BLaER1 (cell line): ENCODE data around the gene POLR1D.
A peak's percentile ranks its signal among the peaks of the same experiment; 100 is the strongest.

ENCODE experiments used
- H3K27ac ChIP-seq: shearing (Covaris generic); formaldehyde crosslinking; 2 replicates; pipeline ENCODE4 v1.8.1; 2022
- H3K27me3 ChIP-seq: shearing (Covaris generic); formaldehyde crosslinking; 2 replicates; pipeline ENCODE4 v1.8.1; 2022
- H3K36me3 ChIP-seq: shearing (Covaris generic); formaldehyde crosslinking; 2 replicates; pipeline ENCODE4 v1.8.1; 2022
- H3K4me1 ChIP-seq: shearing (Covaris generic); formaldehyde crosslinking; 2 replicates; pipeline ENCODE4 v1.8.1; 2022
- H3K4me2 ChIP-seq: shearing (Covaris generic); formaldehyde crosslinking; 2 replicates; pipeline ENCODE4 v1.8.1; 2022
- H3K4me3 ChIP-seq: shearing (Covaris generic); formaldehyde crosslinking; 2 replicates; pipeline ENCODE4 v1.8.1; 2022
- H3K9ac ChIP-seq: shearing (Covaris generic); formaldehyde crosslinking; 2 replicates; pipeline ENCODE4 v1.8.1; 2022
- H3K9me3 ChIP-seq: shearing (Covaris generic); formaldehyde crosslinking; 2 replicates; pipeline ENCODE4 v1.8.1; 2022
- H4K20me1 ChIP-seq: shearing (Covaris generic); formaldehyde crosslinking; 2 replicates; pipeline ENCODE4 v1.8.1; 2022
- Cebpa-rat ChIP-seq: shearing (Covaris generic); IDR thresholded peaks from 2 replicates; pipeline ENCODE4 v1.8.1; 2022

The POLR1D gene

GRCh38 chr13:27621366-27622101 is at the start of gene POLR1D:
Gene POLR1D (plus strand): TSS chr13:27621892. CDS start chr13:27621984, 92 bp downstream.
- Histone ChIP-seq H3K9ac (peak within 1 kb of the TSS; percentile 88), H3K4me1 (peaks cover 40% of the 10 kb centered on the region), H3K4me2 (peak within 1 kb of the TSS; percentile 95), H4K20me1 (peaks cover 81% of the 10 kb centered on the region), H3K4me3 (peak within 1 kb of the TSS; percentile 92), H3K27me3 (no peaks in the 10 kb centered on the region), H3K9me3 (no peaks in the 10 kb centered on the region), H3K36me3 (peaks cover 39% of the 10 kb centered on the region), H3K27ac (peak within 1 kb of the TSS; percentile 88)
- no peak for TF ChIP-seq Cebpa-rat

GRCh38 chr13:27572234-27572901 is 49.3 kb upstream of the POLR1D start:
- no peak overlapping the region for H3K4me2 ChIP-seq
- H3K4me1 ChIP-seq, result no peaks in the 10 kb centered on the region
- no peak for TF ChIP-seq Cebpa-rat
- peaks cover 31% of the 10 kb centered on the region for H3K36me3 ChIP-seq
- no peak overlapping the region for H3K4me3 ChIP-seq
- H3K9ac ChIP-seq, result no peak overlapping the region
- no peaks in the 10 kb centered on the region for H3K9me3 ChIP-seq
- H3K27me3 ChIP-seq, result no peaks in the 10 kb centered on the region
- H3K27ac ChIP-seq, result no peak overlapping the region
- H4K20me1 ChIP-seq, result no peaks in the 10 kb centered on the region

- Histone ChIP-seq H4K20me1 (no peaks in the 10 kb centered on the region), H3K9ac (no peak overlapping the region), H3K27me3 (no peaks in the 10 kb centered on the region), H3K27ac (no peak overlapping the region), H3K4me3 (no peak overlapping the region), H3K9me3 (no peaks in the 10 kb centered on the region), H3K4me1 (no peaks in the 10 kb centered on the region), H3K4me2 (no peak overlapping the region), H3K36me3 (peaks cover 23% of the 10 kb centered on the region)
- TF ChIP-seq Cebpa-rat, result no peak
These were observed 48.4 kb upstream of the POLR1D start for GRCh38 chr13:27573265-27573664.

- no peak overlapping the region for H3K9ac ChIP-seq
- H3K27me3 ChIP-seq, result no peaks in the 10 kb centered on the region
- TF ChIP-seq Cebpa-rat, result no peak
- H3K9me3 ChIP-seq, result no peaks in the 10 kb centered on the region
- peaks cover 15% of the 10 kb centered on the region for H3K36me3 ChIP-seq
- H4K20me1 ChIP-seq, result no peaks in the 10 kb centered on the region
- H3K4me2 ChIP-seq, result no peak overlapping the region
- H3K27ac ChIP-seq, result no peak overlapping the region
- no peak overlapping the region for H3K4me3 ChIP-seq
- H3K4me1 ChIP-seq, result no peaks in the 10 kb centered on the region
These were observed 47.0 kb upstream of the POLR1D start for GRCh38 chr13:27574661-27575060.

- H3K4me2 ChIP-seq, result no peak overlapping the region
- peaks cover 1% of the 10 kb centered on the region; the same call in 1 of the 2 replicates for H4K20me1 ChIP-seq
- TF ChIP-seq Cebpa-rat, result no peak
- H3K9me3 ChIP-seq, result no peaks in the 10 kb centered on the region
- H3K36me3 ChIP-seq, result peaks cover 20% of the 10 kb centered on the region
- H3K4me1 ChIP-seq, result peaks cover 2% of the 10 kb centered on the region
- H3K9ac ChIP-seq, result no peak overlapping the region
- H3K27ac ChIP-seq, result no peak overlapping the region
- H3K27me3 ChIP-seq, result no peaks in the 10 kb centered on the region
- no peak overlapping the region for H3K4me3 ChIP-seq
These were observed 43.3 kb upstream of the POLR1D start for GRCh38 chr13:27578121-27579030.

GRCh38 chr13:27583645-27584044 is 38.0 kb upstream of the POLR1D start:
- peaks cover 34% of the 10 kb centered on the region for H3K4me1 ChIP-seq
- peaks cover 6% of the 10 kb centered on the region for H3K36me3 ChIP-seq
- H3K27ac ChIP-seq, result no peak overlapping the region
- H3K4me3 ChIP-seq, result no peak overlapping the region
- H3K9me3 ChIP-seq, result peaks cover 5% of the 10 kb centered on the region
- peak overlapping the region; percentile 53 for H3K4me2 ChIP-seq
- no peak overlapping the region for H3K9ac ChIP-seq
- no peak for TF ChIP-seq Cebpa-rat
- H3K27me3 ChIP-seq, result no peaks in the 10 kb centered on the region
- H4K20me1 ChIP-seq, result peaks cover 30% of the 10 kb centered on the region

- Histone ChIP-seq H3K9ac (no peak overlapping the region), H3K9me3 (peaks cover 10% of the 10 kb centered on the region), H4K20me1 (peaks cover 45% of the 10 kb centered on the region), H3K4me1 (peaks cover 34% of the 10 kb centered on the region), H3K4me3 (no peak overlapping the region), H3K4me2 (peak overlapping the region; percentile 58), H3K27me3 (no peaks in the 10 kb centered on the region), H3K27ac (peak overlapping the region; percentile 23; the same call in 1 of the 2 replicates), H3K36me3 (no peaks in the 10 kb centered on the region)
- no peak for TF ChIP-seq Cebpa-rat
These were observed 34.5 kb upstream of the POLR1D start for GRCh38 chr13:27587095-27587746.

- Histone ChIP-seq H3K36me3 (no peaks in the 10 kb centered on the region), H3K27ac (no peak overlapping the region), H4K20me1 (peaks cover 56% of the 10 kb centered on the region), H3K27me3 (no peaks in the 10 kb centered on the region), H3K4me2 (no peak overlapping the region), H3K9ac (no peak overlapping the region), H3K4me1 (peaks cover 32% of the 10 kb centered on the region), H3K4me3 (no peak overlapping the region), H3K9me3 (peaks cover 10% of the 10 kb centered on the region)
- TF ChIP-seq Cebpa-rat, result no peak
These were observed 33.3 kb upstream of the POLR1D start for GRCh38 chr13:27588405-27588804.

GRCh38 chr13:27592865-27593264 is 28.8 kb upstream of the POLR1D start:
- Histone ChIP-seq H3K4me1 (peaks cover 8% of the 10 kb centered on the region), H3K4me3 (no peak overlapping the region), H3K36me3 (no peaks in the 10 kb centered on the region), H3K9ac (no peak overlapping the region), H4K20me1 (peaks cover 59% of the 10 kb centered on the region), H3K27ac (no peak overlapping the region), H3K9me3 (peaks cover 10% of the 10 kb centered on the region), H3K27me3 (no peaks in the 10 kb centered on the region), H3K4me2 (no peak overlapping the region)
- TF ChIP-seq Cebpa-rat, result no peak
